HEK293 (cell line): ENCODE measurements around the gene EFCAB11.
A peak's percentile ranks its signal among the peaks of the same experiment; 100 is the strongest.

Source experiments
- GLI2 ChIP-seq: fragments of 450-650 bp; formaldehyde crosslinking; IDR thresholded peaks from 2 replicates; pipeline ENCODE4; 2017; ENCODE audit warnings: missing biosample characterization, missing genetic modification characterization, low read depth, borderline replicate concordance
- HOXA7 ChIP-seq: sonication (generic); formaldehyde crosslinking; IDR thresholded peaks from 2 replicates; pipeline ENCODE4 v1.8.1; 2022; ENCODE audit warnings: missing genetic modification reagents, borderline replicate concordance
- KLF8 ChIP-seq: fragments of 450-650 bp; formaldehyde crosslinking; IDR thresholded peaks from 2 replicates; pipeline ENCODE4 v1.5.1; 2016; ENCODE audit warnings: missing biosample characterization, missing genetic modification characterization
- MYNN ChIP-seq: fragments of 450-650 bp; formaldehyde crosslinking; IDR thresholded peaks from 2 replicates; pipeline ENCODE4 v1.5.1; 2016; ENCODE audit warnings: missing biosample characterization, missing genetic modification characterization, borderline replicate concordance
- RBAK ChIP-seq: fragments of 450-650 bp; formaldehyde crosslinking; IDR thresholded peaks from 2 replicates; pipeline ENCODE4 v1.5.1; 2016; ENCODE audit warnings: missing biosample characterization, missing genetic modification characterization
- ZBTB1 ChIP-seq: fragments of 450-650 bp; formaldehyde crosslinking; IDR thresholded peaks from 2 replicates; pipeline ENCODE4 v1.5.1; 2016; ENCODE audit warnings: missing biosample characterization, missing genetic modification characterization
- ZFP3 ChIP-seq: fragments of 450-650 bp; formaldehyde crosslinking; IDR thresholded peaks from 2 replicates; pipeline ENCODE4 v1.5.1; 2016; ENCODE audit warnings: low read depth, missing biosample characterization, missing genetic modification characterization
- ZNF138 ChIP-seq: fragments of 450-650 bp; formaldehyde crosslinking; IDR thresholded peaks from 2 replicates; pipeline ENCODE4 v1.5.1; 2016; ENCODE audit warnings: missing biosample characterization, missing genetic modification characterization, borderline replicate concordance
- ZNF146 ChIP-seq: fragments of 450-650 bp; formaldehyde crosslinking; IDR thresholded peaks from 2 replicates; pipeline ENCODE4 v1.5.1; 2016; ENCODE audit warnings: missing biosample characterization, missing genetic modification characterization
- ZNF266 ChIP-seq: fragments of 450-650 bp; formaldehyde crosslinking; IDR thresholded peaks from 2 replicates; pipeline ENCODE4 v1.5.1; 2016; ENCODE audit warnings: missing biosample characterization, missing genetic modification characterization, low read depth
- ZNF324 ChIP-seq: fragments of 450-650 bp; formaldehyde crosslinking; IDR thresholded peaks from 2 replicates; pipeline ENCODE4 v1.5.1; 2016; ENCODE audit warnings: missing biosample characterization, missing genetic modification characterization
- ZNF394 ChIP-seq: fragments of 450-650 bp; formaldehyde crosslinking; IDR thresholded peaks from 2 replicates; pipeline ENCODE4 v1.5.1; 2016; ENCODE audit warnings: missing biosample characterization, missing genetic modification characterization, mild to moderate bottlenecking, moderate library complexity, borderline replicate concordance
- ZNF514 ChIP-seq: fragments of 450-650 bp; formaldehyde crosslinking; IDR thresholded peaks from 2 replicates; pipeline ENCODE4 v1.5.1; 2016; ENCODE audit warnings: missing biosample characterization, missing genetic modification characterization
- ZNF530 ChIP-seq: fragments of 450-650 bp; formaldehyde crosslinking; IDR thresholded peaks from 2 replicates; pipeline ENCODE4 v1.5.1; 2016; ENCODE audit warnings: low read depth, missing biosample characterization, missing genetic modification characterization
- ZNF544 ChIP-seq: fragments of 450-650 bp; formaldehyde crosslinking; IDR thresholded peaks from 2 replicates; pipeline ENCODE4 v1.5.0; 2017; ENCODE audit warnings: missing biosample characterization, missing genetic modification characterization
- ZNF561 ChIP-seq: fragments of 450-650 bp; IDR thresholded peaks from 2 replicates; pipeline ENCODE4 v1.5.1; 2018; ENCODE audit warnings: missing biosample characterization, missing genetic modification characterization, borderline replicate concordance
- ZNF610 ChIP-seq: fragments of 450-650 bp; formaldehyde crosslinking; IDR thresholded peaks from 2 replicates; pipeline ENCODE4 v1.5.1; 2016; ENCODE audit warnings: missing biosample characterization, missing genetic modification characterization, borderline replicate concordance
- ZNF623 ChIP-seq: fragments of 450-650 bp; formaldehyde crosslinking; IDR thresholded peaks from 2 replicates; pipeline ENCODE4 v1.5.1; 2016; ENCODE audit warnings: missing biosample characterization, missing genetic modification characterization
- ZNF629 ChIP-seq: fragments of 450-650 bp; formaldehyde crosslinking; IDR thresholded peaks from 2 replicates; pipeline ENCODE4 v1.5.1; 2017; ENCODE audit warnings: missing biosample characterization, missing genetic modification characterization
- ZNF777 ChIP-seq: fragments of 450-650 bp; formaldehyde crosslinking; IDR thresholded peaks from 2 replicates; pipeline ENCODE4 v1.5.1; 2017; ENCODE audit warnings: missing biosample characterization, missing genetic modification characterization, borderline replicate concordance
- ZNF791 ChIP-seq: fragments of 450-650 bp; formaldehyde crosslinking; IDR thresholded peaks from 2 replicates; pipeline ENCODE4 v1.5.1; 2016; ENCODE audit warnings: missing biosample characterization, missing genetic modification characterization
- TF ChIP-seq, protein P1 (sequence below): fragments of 450-650 bp; formaldehyde crosslinking; IDR thresholded peaks from 2 replicates; pipeline ENCODE4 v1.5.1; 2016; ENCODE audit warnings: missing biosample characterization, missing genetic modification characterization, borderline replicate concordance
- TF ChIP-seq, protein P2 (sequence below): fragments of 450-650 bp; formaldehyde crosslinking; IDR thresholded peaks from 2 replicates; pipeline ENCODE4 v1.5.1; 2016; ENCODE audit warnings: missing biosample characterization, missing genetic modification characterization, low read depth
- TF ChIP-seq, protein P3 (sequence below): fragments of 450-650 bp; formaldehyde crosslinking; IDR thresholded peaks from 2 replicates; pipeline ENCODE4 v1.5.1; 2016; ENCODE audit warnings: missing biosample characterization, missing genetic modification characterization, borderline replicate concordance
- TF ChIP-seq, protein P4 (sequence below): fragments of 450-650 bp; formaldehyde crosslinking; IDR thresholded peaks from 2 replicates; pipeline ENCODE4 v1.5.1; 2016; ENCODE audit warnings: missing biosample characterization, missing genetic modification characterization
- TF ChIP-seq, protein P5 (sequence below): fragments of 450-650 bp; formaldehyde crosslinking; IDR thresholded peaks from 2 replicates; pipeline ENCODE4 v1.5.1; 2016; ENCODE audit warnings: missing biosample characterization, missing genetic modification characterization
- TF ChIP-seq, protein P6 (sequence below): fragments of 450-650 bp; formaldehyde crosslinking; conservative IDR thresholded peaks from 2 replicates; pipeline ENCODE4 v1.5.1; 2016; ENCODE audit warnings: low read depth, missing biosample characterization, missing genetic modification characterization

Gene EFCAB11

DNA sequence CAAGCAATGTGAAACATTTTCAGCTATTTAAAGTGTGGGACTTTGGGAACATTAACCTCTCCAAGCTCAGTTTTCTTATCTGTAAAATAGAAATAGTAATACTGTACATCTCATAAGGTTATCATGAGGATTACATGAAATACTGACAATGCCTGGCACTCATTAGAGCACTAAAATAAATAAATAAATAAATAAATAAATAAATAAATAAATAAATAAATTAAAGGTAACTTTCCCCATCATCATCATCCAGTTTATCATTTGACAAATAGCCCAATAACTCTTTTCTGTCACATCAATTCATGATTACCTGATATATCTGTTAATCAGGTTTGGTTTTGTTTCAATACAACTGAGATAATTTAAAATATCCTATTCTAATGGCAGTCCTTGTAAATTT, 48.5 kb downstream of the EFCAB11 start (continued):
- TF ChIP-seq, protein P1, sequence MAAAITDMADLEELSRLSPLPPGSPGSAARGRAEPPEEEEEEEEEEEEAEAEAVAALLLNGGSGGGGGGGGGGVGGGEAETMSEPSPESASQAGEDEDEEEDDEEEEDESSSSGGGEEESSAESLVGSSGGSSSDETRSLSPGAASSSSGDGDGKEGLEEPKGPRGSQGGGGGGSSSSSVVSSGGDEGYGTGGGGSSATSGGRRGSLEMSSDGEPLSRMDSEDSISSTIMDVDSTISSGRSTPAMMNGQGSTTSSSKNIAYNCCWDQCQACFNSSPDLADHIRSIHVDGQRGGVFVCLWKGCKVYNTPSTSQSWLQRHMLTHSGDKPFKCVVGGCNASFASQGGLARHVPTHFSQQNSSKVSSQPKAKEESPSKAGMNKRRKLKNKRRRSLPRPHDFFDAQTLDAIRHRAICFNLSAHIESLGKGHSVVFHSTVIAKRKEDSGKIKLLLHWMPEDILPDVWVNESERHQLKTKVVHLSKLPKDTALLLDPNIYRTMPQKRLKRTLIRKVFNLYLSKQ (tag by site-specific recombination) = peak; percentile 98
- TF ChIP-seq, protein P2, sequence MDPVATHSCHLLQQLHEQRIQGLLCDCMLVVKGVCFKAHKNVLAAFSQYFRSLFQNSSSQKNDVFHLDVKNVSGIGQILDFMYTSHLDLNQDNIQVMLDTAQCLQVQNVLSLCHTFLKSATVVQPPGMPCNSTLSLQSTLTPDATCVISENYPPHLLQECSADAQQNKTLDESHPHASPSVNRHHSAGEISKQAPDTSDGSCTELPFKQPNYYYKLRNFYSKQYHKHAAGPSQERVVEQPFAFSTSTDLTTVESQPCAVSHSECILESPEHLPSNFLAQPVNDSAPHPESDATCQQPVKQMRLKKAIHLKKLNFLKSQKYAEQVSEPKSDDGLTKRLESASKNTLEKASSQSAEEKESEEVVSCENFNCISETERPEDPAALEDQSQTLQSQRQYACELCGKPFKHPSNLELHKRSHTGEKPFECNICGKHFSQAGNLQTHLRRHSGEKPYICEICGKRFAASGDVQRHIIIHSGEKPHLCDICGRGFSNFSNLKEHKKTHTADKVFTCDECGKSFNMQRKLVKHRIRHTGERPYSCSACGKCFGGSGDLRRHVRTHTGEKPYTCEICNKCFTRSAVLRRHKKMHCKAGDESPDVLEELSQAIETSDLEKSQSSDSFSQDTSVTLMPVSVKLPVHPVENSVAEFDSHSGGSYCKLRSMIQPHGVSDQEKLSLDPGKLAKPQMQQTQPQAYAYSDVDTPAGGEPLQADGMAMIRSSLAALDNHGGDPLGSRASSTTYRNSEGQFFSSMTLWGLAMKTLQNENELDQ = no peak
- peak; percentile 64; the same call in 1 of the 2 replicates for TF ChIP-seq ZNF530 (tag by site-specific recombination)
- TF ChIP-seq, protein P3, sequence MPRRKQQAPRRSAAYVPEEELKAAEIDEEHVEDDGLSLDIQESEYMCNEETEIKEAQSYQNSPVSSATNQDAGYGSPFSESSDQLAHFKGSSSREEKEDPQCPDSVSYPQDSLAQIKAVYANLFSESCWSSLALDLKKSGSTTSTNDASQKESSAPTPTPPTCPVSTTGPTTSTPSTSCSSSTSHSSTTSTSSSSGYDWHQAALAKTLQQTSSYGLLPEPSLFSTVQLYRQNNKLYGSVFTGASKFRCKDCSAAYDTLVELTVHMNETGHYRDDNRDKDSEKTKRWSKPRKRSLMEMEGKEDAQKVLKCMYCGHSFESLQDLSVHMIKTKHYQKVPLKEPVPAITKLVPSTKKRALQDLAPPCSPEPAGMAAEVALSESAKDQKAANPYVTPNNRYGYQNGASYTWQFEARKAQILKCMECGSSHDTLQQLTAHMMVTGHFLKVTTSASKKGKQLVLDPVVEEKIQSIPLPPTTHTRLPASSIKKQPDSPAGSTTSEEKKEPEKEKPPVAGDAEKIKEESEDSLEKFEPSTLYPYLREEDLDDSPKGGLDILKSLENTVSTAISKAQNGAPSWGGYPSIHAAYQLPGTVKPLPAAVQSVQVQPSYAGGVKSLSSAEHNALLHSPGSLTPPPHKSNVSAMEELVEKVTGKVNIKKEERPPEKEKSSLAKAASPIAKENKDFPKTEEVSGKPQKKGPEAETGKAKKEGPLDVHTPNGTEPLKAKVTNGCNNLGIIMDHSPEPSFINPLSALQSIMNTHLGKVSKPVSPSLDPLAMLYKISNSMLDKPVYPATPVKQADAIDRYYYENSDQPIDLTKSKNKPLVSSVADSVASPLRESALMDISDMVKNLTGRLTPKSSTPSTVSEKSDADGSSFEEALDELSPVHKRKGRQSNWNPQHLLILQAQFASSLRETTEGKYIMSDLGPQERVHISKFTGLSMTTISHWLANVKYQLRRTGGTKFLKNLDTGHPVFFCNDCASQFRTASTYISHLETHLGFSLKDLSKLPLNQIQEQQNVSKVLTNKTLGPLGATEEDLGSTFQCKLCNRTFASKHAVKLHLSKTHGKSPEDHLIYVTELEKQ (tag by site-specific recombination) = no peak
- TF ChIP-seq ZNF561 = no peak
- TF ChIP-seq RBAK = 0 out of 2 replicates have a peak, but pooled peaks have one; percentile 28
- TF ChIP-seq ZNF394 (tag by site-specific recombination) = peak; percentile 97
- peak; percentile 92; the same call in 1 of the 2 replicates for TF ChIP-seq ZNF138 (tag by site-specific recombination)
- peak; percentile 81; the same call in 1 of the 2 replicates for TF ChIP-seq ZNF514 (tag by site-specific recombination)
- TF ChIP-seq GLI2 (tag by site-specific recombination) = peak; percentile 52; the same call in 1 of the 2 replicates
- TF ChIP-seq ZNF324 (tag by site-specific recombination) = no peak
- TF ChIP-seq, protein P4, sequence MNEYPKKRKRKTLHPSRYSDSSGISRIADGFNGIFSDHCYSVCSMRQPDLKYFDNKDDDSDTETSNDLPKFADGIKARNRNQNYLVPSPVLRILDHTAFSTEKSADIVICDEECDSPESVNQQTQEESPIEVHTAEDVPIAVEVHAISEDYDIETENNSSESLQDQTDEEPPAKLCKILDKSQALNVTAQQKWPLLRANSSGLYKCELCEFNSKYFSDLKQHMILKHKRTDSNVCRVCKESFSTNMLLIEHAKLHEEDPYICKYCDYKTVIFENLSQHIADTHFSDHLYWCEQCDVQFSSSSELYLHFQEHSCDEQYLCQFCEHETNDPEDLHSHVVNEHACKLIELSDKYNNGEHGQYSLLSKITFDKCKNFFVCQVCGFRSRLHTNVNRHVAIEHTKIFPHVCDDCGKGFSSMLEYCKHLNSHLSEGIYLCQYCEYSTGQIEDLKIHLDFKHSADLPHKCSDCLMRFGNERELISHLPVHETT (tag by site-specific recombination) = 0 out of 2 replicates have a peak, but pooled peaks have one; percentile 39
- no peak for TF ChIP-seq HOXA7 (CRISPR knock-in tag)
- peak; percentile 60 for TF ChIP-seq ZNF629 (tag by site-specific recombination)
- TF ChIP-seq ZNF266 (tag by site-specific recombination) = peak; percentile 94
- 0 out of 2 replicates have a peak, but pooled peaks have one; percentile 19 for TF ChIP-seq ZFP3 (tag by site-specific recombination)
- TF ChIP-seq MYNN (tag by site-specific recombination) = no peak
- no peak for TF ChIP-seq ZNF610 (tag by site-specific recombination)
- TF ChIP-seq ZNF777 (tag by site-specific recombination) = no peak
- TF ChIP-seq, protein P5, sequence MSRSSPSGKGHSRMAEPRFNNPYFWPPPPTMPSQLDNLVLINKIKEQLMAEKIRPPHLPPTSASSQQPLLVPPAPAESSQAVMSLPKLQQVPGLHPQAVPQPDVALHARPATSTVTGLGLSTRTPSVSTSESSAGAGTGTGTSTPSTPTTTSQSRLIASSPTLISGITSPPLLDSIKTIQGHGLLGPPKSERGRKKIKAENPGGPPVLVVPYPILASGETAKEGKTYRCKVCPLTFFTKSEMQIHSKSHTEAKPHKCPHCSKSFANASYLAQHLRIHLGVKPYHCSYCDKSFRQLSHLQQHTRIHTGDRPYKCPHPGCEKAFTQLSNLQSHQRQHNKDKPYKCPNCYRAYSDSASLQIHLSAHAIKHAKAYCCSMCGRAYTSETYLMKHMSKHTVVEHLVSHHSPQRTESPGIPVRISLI (tag by site-specific recombination) = no peak
- peak; percentile 91; the same call in 1 of the 2 replicates for TF ChIP-seq ZBTB1 (tag by site-specific recombination)
- no peak for TF ChIP-seq ZNF544 (tag by site-specific recombination)
- peak; percentile 37; the same call in 1 of the 2 replicates for TF ChIP-seq ZNF791 (tag by site-specific recombination)
- peak; percentile 84 for TF ChIP-seq ZNF623 (tag by site-specific recombination)
- TF ChIP-seq KLF8 (tag by site-specific recombination) = no peak
- TF ChIP-seq ZNF146 = no peak
- TF ChIP-seq, protein P6, sequence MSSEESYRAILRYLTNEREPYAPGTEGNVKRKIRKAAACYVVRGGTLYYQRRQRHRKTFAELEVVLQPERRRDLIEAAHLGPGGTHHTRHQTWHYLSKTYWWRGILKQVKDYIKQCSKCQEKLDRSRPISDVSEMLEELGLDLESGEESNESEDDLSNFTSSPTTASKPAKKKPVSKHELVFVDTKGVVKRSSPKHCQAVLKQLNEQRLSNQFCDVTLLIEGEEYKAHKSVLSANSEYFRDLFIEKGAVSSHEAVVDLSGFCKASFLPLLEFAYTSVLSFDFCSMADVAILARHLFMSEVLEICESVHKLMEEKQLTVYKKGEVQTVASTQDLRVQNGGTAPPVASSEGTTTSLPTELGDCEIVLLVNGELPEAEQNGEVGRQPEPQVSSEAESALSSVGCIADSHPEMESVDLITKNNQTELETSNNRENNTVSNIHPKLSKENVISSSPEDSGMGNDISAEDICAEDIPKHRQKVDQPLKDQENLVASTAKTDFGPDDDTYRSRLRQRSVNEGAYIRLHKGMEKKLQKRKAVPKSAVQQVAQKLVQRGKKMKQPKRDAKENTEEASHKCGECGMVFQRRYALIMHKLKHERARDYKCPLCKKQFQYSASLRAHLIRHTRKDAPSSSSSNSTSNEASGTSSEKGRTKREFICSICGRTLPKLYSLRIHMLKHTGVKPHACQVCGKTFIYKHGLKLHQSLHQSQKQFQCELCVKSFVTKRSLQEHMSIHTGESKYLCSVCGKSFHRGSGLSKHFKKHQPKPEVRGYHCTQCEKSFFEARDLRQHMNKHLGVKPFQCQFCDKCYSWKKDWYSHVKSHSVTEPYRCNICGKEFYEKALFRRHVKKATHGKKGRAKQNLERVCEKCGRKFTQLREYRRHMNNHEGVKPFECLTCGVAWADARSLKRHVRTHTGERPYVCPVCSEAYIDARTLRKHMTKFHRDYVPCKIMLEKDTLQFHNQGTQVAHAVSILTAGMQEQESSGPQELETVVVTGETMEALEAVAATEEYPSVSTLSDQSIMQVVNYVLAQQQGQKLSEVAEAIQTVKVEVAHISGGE (tag by site-specific recombination) = peak; percentile 88
